ENCODE results near the gene ABCA13.

DNA sequence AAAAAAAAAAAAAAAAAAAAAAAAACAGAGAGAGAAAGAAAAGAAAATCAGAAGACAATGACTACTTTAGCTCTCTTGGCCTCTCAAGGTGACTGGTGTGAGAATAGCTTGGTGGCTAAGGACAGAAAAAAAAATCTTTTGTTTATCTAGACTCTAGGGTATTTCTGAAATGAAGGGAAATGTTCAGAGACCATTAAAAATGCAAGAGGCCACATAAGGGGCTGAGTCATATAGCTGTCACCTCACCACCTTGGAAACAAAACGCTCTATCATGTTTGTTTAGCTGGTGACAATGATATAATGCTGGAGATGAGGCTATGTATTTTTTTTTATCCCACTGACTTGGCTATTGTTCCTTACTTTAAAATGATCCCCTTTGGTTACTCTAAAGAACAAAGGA lies 466.1 kb downstream of the ABCA13 start:
- TF ChIP-seq, protein P1, sequence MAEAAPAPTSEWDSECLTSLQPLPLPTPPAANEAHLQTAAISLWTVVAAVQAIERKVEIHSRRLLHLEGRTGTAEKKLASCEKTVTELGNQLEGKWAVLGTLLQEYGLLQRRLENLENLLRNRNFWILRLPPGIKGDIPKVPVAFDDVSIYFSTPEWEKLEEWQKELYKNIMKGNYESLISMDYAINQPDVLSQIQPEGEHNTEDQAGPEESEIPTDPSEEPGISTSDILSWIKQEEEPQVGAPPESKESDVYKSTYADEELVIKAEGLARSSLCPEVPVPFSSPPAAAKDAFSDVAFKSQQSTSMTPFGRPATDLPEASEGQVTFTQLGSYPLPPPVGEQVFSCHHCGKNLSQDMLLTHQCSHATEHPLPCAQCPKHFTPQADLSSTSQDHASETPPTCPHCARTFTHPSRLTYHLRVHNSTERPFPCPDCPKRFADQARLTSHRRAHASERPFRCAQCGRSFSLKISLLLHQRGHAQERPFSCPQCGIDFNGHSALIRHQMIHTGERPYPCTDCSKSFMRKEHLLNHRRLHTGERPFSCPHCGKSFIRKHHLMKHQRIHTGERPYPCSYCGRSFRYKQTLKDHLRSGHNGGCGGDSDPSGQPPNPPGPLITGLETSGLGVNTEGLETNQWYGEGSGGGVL (tag by site-specific recombination; IDR thresholded peaks at IDR 0.05), result no peak
- no peak for TF ChIP-seq ZNF221 (tag by site-specific recombination; IDR thresholded peaks at IDR 0.05; ENCODE audit: borderline replicate concordance)
- no peak for TF ChIP-seq ZNF423 (tag by site-specific recombination; IDR thresholded peaks at IDR 0.05)
- TF ChIP-seq, protein P2, sequence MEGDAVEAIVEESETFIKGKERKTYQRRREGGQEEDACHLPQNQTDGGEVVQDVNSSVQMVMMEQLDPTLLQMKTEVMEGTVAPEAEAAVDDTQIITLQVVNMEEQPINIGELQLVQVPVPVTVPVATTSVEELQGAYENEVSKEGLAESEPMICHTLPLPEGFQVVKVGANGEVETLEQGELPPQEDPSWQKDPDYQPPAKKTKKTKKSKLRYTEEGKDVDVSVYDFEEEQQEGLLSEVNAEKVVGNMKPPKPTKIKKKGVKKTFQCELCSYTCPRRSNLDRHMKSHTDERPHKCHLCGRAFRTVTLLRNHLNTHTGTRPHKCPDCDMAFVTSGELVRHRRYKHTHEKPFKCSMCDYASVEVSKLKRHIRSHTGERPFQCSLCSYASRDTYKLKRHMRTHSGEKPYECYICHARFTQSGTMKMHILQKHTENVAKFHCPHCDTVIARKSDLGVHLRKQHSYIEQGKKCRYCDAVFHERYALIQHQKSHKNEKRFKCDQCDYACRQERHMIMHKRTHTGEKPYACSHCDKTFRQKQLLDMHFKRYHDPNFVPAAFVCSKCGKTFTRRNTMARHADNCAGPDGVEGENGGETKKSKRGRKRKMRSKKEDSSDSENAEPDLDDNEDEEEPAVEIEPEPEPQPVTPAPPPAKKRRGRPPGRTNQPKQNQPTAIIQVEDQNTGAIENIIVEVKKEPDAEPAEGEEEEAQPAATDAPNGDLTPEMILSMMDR (tag by site-specific recombination; IDR thresholded peaks at IDR 0.05), result no peak
- TF ChIP-seq ZBTB7A (tag by site-specific recombination; IDR thresholded peaks at IDR 0.05; ENCODE audit: low read depth), result no peak
- TF ChIP-seq ZNF555 (tag by site-specific recombination; conservative IDR thresholded peaks at IDR 0.05), result no peak
- TF ChIP-seq ZNF169 (tag by site-specific recombination; IDR thresholded peaks at IDR 0.05), result no peak
- TF ChIP-seq, protein P3, sequence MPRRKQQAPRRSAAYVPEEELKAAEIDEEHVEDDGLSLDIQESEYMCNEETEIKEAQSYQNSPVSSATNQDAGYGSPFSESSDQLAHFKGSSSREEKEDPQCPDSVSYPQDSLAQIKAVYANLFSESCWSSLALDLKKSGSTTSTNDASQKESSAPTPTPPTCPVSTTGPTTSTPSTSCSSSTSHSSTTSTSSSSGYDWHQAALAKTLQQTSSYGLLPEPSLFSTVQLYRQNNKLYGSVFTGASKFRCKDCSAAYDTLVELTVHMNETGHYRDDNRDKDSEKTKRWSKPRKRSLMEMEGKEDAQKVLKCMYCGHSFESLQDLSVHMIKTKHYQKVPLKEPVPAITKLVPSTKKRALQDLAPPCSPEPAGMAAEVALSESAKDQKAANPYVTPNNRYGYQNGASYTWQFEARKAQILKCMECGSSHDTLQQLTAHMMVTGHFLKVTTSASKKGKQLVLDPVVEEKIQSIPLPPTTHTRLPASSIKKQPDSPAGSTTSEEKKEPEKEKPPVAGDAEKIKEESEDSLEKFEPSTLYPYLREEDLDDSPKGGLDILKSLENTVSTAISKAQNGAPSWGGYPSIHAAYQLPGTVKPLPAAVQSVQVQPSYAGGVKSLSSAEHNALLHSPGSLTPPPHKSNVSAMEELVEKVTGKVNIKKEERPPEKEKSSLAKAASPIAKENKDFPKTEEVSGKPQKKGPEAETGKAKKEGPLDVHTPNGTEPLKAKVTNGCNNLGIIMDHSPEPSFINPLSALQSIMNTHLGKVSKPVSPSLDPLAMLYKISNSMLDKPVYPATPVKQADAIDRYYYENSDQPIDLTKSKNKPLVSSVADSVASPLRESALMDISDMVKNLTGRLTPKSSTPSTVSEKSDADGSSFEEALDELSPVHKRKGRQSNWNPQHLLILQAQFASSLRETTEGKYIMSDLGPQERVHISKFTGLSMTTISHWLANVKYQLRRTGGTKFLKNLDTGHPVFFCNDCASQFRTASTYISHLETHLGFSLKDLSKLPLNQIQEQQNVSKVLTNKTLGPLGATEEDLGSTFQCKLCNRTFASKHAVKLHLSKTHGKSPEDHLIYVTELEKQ (tag by site-specific recombination; IDR thresholded peaks at IDR 0.05; ENCODE audit: borderline replicate concordance), result no peak
